GM19043 (cell line): ENCODE measurements around the gene TBC1D22A.

ENCODE experiments used
- ATAC-seq: cut with Tn5 transposase; IDR thresholded peaks from one replicate; pipeline ENCODE4 v1.9.1; 2021; ENCODE audit warnings: low read depth; ENCODE audit not compliant: unreplicated experiment

TBC1D22A gene

GRCh38 chr22:47123006-47123826 is 360.8 kb downstream of the TBC1D22A start:
- no peak for ATAC-seq

DNA sequence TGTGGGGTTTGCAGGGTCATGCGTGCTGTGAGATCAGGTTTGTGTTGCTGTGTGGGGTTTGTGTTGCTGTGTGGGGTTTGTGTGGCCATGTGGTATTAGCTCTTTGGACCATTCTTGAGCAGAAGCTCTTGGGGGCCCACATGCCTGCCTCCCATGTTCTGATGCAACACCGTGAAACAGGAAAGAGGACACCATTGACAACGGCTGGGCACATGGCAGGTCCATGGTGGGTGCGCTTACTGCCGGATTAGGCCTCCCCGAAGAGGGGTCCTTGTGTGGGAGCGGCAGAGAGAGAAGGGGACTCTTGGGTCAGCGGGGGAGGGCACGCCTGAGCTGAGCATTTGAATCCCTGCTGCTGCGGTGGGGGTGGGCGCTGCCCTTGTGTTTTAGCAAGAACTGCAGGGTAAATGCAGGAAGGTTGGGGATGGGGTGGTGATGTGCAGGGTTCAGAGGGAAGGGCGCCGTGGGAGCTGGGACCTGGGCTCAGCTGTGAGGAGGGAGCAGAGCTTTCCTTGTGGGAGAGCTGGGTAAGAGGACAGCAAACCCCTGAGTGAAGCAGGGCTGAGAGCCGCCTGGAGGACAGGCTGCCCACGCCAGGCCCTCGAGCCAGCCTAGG is 361.5 kb downstream of the TBC1D22A start:
- no peak for ATAC-seq

GRCh38 chr22:47124451-47124881 is 362.0 kb downstream of the TBC1D22A start:
- ATAC-seq, result no peak

DNA sequence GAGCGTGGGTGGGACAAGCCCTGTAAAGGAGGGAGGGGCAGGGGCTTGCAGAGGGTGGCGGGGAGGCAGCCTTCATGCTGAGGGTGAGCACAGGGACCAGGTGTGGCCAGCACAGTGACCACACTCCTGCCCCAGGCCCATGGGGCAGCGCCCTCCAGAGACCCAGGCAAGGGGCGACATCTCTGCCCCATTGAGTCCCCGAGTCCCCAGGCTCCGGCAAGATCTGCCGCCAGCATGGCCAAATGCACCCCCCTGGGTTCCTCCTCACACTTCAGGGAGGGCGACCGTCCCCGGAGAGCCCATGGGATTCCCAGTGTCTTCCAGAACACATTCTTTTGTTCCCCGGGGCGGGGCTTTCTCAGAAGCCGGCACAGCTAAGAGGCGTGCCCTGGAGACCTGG is 362.5 kb downstream of the TBC1D22A start:
- no peak for ATAC-seq

GRCh38 chr22:47125603-47126002 is 363.2 kb downstream of the TBC1D22A start:
- no peak for ATAC-seq

- no peak for ATAC-seq
Observed at GRCh38 chr22:47126344-47126811, 363.9 kb downstream of the TBC1D22A start.

GRCh38 chr22:47127441-47127871 is 365.0 kb downstream of the TBC1D22A start:
- no peak for ATAC-seq

DNA sequence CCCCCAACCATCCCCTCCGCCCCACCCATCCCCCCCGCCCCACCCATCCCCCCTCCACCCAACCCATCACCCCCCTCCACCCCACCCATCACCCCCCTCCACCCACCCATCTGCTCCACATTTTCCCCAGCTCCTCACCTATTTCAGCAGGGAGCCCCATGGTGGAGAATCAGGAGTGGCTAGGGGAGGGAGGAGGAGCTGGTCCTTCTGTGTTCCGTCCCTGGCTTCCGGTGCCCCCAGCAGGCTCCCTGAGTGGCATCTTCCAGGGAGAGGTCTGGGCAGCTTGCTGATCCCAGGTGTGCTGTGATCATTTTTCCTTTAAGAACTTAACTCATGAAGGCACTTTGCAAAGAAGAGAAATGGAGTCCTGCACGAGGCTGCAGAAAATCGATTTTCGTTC is 365.8 kb downstream of the TBC1D22A start:
- ATAC-seq, result no peak

DNA sequence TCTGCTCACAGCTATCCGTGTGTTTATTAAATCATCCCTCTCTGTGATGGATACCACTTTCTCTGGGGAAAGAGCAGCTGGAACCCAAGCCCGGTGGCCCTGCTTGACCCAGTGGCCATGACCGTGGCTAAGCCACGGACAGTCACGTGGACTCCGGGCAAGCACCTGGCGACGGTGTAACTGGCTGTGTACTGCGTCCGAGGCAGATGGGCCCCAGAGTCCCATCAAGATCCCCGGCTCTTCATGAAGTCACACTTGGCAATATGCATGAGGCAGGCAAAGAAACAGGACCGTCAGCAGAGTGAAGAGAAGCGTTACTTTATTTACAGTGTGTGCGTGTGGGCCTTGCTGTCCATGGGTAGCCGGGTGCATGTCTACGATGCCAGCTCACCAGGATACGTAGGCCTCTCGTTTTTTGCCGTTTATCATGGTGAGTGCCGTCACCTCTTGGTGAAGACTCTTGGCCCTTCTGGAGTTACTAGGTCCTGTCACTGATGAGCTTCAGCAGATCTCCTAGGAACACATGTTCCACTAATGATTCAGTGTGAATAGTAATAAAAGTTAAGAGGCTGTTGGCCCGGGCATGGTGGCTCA is 366.3 kb downstream of the TBC1D22A start:
- no peak for ATAC-seq

DNA sequence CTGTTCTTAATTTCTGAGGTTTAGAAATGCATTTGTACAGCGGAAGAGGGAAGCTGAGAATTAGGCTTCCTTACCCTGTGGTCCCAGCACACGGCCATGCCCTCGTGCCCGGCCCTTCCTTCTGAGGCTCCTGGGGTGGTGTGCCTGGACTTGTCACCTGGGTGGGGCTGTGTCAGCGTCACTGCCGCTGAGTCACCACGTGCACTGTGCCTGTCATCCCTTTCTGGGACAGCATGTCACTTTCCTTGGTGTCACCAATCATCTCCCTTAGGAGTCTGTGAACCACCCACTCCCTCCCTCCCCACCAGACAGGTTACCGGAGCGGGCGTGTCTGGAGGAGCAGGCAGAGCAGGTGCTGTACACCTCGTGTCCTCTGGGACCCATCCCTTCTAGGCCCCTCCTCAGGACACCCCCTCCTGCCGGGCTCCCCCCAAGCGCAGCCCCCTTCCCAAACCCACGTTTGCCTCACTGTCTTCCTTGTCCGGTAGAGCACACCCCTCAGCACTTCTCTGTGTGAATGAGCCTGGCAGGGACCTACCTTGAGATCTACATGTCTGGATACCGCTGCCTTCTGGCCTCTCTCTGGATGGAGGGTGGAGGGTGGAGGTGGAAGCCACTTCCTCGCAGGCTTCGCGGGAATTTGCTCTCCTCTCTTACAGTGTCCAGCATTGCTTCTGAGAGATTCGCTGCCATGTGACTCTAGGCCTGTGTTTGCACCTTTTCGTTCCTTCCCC is 367.6 kb downstream of the TBC1D22A start:
- ATAC-seq, result no peak

DNA sequence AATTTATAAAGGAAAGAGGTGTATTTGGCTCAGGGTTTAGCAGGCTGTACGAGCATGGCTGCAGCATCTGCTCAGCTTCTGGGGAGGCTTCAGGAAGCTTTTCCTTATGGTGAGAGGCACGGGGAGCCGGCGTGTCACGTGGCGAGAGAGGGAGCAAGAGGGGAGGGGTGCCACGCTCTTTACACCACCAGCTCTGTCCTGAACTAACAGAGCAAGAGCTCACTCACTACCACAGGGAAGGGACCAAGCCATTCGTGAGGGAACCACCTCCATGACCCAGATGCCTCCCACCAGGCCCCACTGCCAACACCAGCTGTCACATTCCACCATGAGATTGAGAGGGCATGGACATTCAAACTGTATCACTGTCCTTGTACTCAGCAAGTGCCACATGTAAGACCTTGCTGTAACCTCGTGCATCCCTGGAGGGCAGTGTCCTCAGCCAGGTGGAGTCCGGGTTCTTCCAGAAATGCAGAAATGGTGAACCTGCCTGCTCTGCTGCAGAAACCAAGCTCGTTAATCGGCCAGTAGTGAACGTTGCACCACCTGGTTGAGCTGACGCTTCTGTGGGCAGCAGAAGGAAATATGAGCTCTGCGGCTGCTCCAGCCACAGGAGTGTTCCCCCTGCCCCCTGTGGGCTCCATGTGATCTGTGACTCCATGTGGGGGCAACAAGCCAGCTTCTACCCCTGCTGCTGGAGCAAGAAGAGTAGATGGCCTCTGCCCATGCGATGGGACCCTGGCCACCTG is 368.6 kb downstream of the TBC1D22A start:
- no peak for ATAC-seq

DNA sequence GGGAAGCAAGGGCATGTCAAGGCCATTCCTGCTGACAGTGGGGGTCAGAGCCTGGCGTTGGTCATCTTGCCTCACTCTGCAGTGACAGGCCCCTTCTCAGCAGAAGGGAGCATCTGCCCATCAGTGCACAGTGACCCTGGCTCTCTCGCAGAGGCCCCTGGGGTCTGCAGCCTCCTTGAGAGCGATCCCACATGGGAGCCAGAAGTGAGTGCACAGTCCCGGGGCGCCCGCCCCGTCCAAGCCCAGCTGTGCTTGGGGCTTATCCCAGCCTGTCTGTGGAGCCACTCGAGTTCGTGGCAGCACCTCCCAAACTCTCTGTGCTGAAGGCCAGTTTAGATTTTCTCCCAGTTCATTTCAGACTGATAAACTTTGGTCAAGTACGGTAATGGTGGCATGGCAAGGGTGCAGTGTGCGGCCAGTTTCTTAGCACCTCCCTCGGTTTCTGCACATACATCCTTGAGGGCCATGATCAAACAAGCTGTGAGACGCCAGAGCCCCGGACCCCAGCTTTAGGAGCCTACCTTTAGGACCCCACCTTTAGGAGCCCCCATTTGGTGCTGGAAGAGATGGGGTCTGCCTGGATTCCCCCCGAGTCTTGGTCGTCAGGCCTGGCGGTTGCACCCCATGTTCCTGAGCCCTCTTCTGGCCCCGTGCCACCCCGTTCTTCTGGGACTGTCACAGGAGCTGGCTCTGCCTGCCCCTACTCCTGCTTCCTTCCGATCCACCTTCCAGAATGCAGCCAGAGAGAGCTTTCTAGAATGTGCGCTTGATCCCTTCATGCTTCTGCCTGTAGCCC is 369.4 kb downstream of the TBC1D22A start:
- no peak for ATAC-seq

- ATAC-seq, result no peak
Observed at GRCh38 chr22:47132428-47132825, 370.0 kb downstream of the TBC1D22A start.

DNA sequence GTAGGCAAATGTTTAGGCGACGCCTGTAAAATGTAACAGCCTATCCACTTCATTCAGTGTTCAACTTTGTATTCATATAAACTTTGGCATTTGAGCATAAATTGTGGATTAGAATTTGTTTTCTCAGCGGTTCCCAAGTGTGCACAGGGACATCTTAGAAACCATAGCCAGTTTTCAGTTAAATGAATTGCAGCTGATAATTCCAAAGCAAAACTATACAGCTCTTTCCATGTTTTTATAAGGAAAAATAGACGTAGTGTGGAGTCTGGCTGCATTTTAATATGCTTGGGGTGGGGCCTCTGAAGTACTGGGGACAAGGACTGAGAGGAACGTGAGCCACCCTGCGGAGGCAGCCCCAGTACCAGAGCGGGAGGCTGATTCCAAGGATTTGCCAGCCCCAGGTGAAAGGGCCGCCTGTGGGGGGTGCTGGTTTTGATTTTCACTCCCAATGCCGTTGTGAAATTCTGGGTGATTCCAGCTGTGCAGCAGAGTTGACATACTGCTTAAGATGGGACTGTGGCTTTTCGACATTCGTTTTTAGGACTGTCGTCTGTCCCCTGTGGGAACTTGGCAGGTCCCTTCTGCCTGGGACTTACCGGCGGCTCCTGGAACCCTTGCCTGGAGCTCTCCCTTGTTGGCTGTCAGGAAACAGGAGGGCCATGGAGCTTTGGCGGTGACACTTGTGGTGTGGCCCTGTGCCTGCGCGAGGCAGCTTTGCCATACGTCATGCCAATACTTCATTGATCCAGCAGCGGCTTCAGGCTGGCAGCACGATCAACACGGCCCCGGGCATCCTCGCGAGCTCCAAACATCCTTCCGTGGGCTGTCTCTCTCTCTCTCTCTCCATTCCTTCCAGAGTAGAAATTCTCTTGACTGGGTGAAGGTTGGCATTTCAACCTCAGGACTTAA is 370.9 kb downstream of the TBC1D22A start:
- no peak for ATAC-seq

GRCh38 chr22:47134222-47134621 is 371.8 kb downstream of the TBC1D22A start:
- ATAC-seq, result no peak

DNA sequence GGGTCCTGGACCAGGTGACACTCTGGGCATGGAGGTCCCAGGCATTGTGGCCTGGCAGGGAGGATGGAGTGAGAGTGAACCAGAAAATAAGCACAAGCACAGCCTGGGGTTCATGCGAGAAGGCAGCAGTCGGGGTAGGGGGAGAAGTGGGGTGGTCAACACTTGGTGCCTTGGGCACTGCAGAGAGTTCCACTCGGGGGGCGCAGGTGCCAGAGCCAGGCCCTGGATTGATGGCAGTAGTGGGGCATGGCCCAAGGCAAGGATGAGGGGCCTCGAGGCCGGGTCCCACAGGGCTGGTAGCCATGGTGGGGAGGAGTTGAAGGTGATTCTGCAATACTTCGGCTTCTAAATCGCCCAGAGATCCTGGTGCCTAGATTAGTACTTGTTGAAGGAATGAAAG is 372.9 kb downstream of the TBC1D22A start:
- no peak for ATAC-seq

- ATAC-seq, result no peak
Observed at GRCh38 chr22:47136050-47136449, 373.6 kb downstream of the TBC1D22A start.

GRCh38 chr22:47136671-47137070 is 374.2 kb downstream of the TBC1D22A start:
- no peak for ATAC-seq
